GM12878 (cell line): ENCODE results near the gene LRRTM1. TPM values are rescaled to one million over a fixed set of nuclear protein-coding genes. Genes with fewer than 3 reads are reported as not detected.

Source experiments
- ATAC-seq: fragments of 200-7000 bp; cut with Tn5 transposase; 3 replicates; pipeline ENCODE4 v1.9.1; 2020; ENCODE audit warnings: mild to moderate bottlenecking, moderate library complexity
- BruUV-seq: library from RNA; stranded (reverse); fragments of 400-500 nt; replicated peaks from 2 replicates; lab custom pipeline; 2021; lab: Mats Ljungman, UMichigan
- CTCF ChIA-PET: fragments of 300-600 bp; sonication (Branson Sonifier 250); formaldehyde crosslinking; extraction: SDS; loops from one replicate; lab custom pipeline; 2021; ENCODE audit warnings: inconsistent platforms; lab: Yijun Ruan, JAX
- POLR2A ChIA-PET: fragments of 350-600 bp; formaldehyde crosslinking; extraction: SDS; loops from one replicate; lab custom pipeline; 2021; ENCODE audit warnings: inconsistent platforms; lab: Charles Lee
- RAD21 ChIA-PET: fragments of 300-600 bp; sonication (Branson Sonifier 250); formaldehyde crosslinking; loops from one replicate; lab custom pipeline; 2023; ENCODE audit warnings: antibody characterized with exemption; ENCODE audit not compliant: unreplicated experiment; lab: Charles Lee
- SMC1A ChIA-PET: fragments of 300-600 bp; sonication (Branson Sonifier 250); formaldehyde crosslinking; loops from one replicate; lab custom pipeline; 2023; ENCODE audit not compliant: unreplicated experiment, uncharacterized antibody; lab: Charles Lee
- DNase-seq: peaks from one replicate; pipeline ENCODE4 v3.0.0-alpha.2; 2011; ENCODE audit warnings: low read depth, low spot score
- FAIRE-seq: peaks from 3 replicates; lab custom pipeline; 2011; peaks lifted over from hg19 to GRCh38; lab: Jason Lieb, UNC
- H2AFZ ChIP-seq: 2 replicates; pipeline ENCODE4 v1.6.0; 2011; ENCODE audit warnings: low read depth, low read length, control low read depth; ENCODE audit not compliant: control insufficient read depth
- H3K27ac ChIP-seq: 2 replicates; pipeline ENCODE4 v1.5.1; 2011; ENCODE audit warnings: control low read depth; ENCODE audit not compliant: control insufficient read depth, insufficient read depth
- H3K27me3 ChIP-seq, 2 experiments: replicated peaks in 1 of 2; 2 replicates each; pipeline versions ENCODE4 v1.6.0 to v1.6.1; 2011; ENCODE audit warnings: low read length in 1 of 2; ENCODE audit not compliant: control insufficient read depth in 2 of 2, insufficient read depth in 2 of 2
- H3K36me3 ChIP-seq, 2 experiments: 2 replicates each; pipeline ENCODE4 v1.5.1; 2011; ENCODE audit warnings: low read length in 1 of 2; ENCODE audit not compliant: control insufficient read depth in 2 of 2, insufficient read depth in 2 of 2
- H3K4me1 ChIP-seq: 2 replicates; pipeline ENCODE4 v1.6.1; 2011; ENCODE audit warnings: mild to moderate bottlenecking, low read length, moderate library complexity, mixed read lengths; ENCODE audit not compliant: control insufficient read depth, insufficient read depth
- H3K4me2 ChIP-seq: 2 replicates; pipeline ENCODE4 v1.6.0; 2011; ENCODE audit warnings: control low read depth; ENCODE audit not compliant: control insufficient read depth, insufficient read depth
- H3K4me3 ChIP-seq: fragments of 200-600 bp; sonication (generic); 2 replicates; pipeline ENCODE4 v1.5.1; 2016
- H3K79me2 ChIP-seq: 2 replicates; pipeline ENCODE4 v1.6.0; 2011; ENCODE audit warnings: low read length; ENCODE audit not compliant: control insufficient read depth, insufficient read depth
- H3K9ac ChIP-seq: 2 replicates; pipeline ENCODE4 v1.8.0; 2011; ENCODE audit warnings: low read length, control low read depth, mixed read lengths; ENCODE audit not compliant: control insufficient read depth, insufficient read depth
- H3K9me3 ChIP-seq: replicated peaks from 3 replicates; pipeline ENCODE4 v1.5.1; 2011; ENCODE audit warnings: mild to moderate bottlenecking, low read length; ENCODE audit not compliant: control insufficient read depth, insufficient read depth
- H4K20me1 ChIP-seq: 2 replicates; pipeline ENCODE4 v1.6.0; 2011; ENCODE audit not compliant: control insufficient read depth, insufficient read depth
- KAT2A ChIP-seq: conservative IDR thresholded peaks from 2 replicates; pipeline ENCODE4 v1.6.1; 2011; ENCODE audit warnings: low read depth, low read length; ENCODE audit not compliant: control insufficient read depth
- POLR2AphosphoS2 ChIP-seq: IDR thresholded peaks from 2 replicates; pipeline ENCODE4 v1.6.1; 2011; ENCODE audit warnings: low read depth, mild to moderate bottlenecking, low read length, improper control_type of control experiment, moderate library complexity
- WGBS: methylation state at CpG from one replicate; pipeline ENCODE4 v1.1.6; 2016; ENCODE audit warnings: low lambda C conversion rate; ENCODE audit not compliant: insufficient replicate concordance, insufficient coverage; ENCODE audit errors: missing lambda C conversion rate; 5-methylcytosine and 5-hydroxymethylcytosine counted together
- in situ Hi-C: fragments of 300-500 bp; cut with MboI; formaldehyde crosslinking; loops from 9 replicates; pipeline ENCODE4 v1.14.3; 2018; ENCODE audit warnings: mixed read lengths
- intact Hi-C: fragments of 100-400 bp; cut with micrococcal nuclease; formaldehyde crosslinking; loops from one replicate; pipeline ENCODE4 v1.14.2; 2022; ENCODE audit not compliant: unreplicated experiment
- polyA plus RNA-seq, 11 experiments: library from polyadenylated mRNA; depleted of rRNA in 4 of 11; unstranded in 6 of 11; stranded (reverse) in 5 of 11; fragments of >200 nt; fragmentation: Nextera tagmentation in 4 of 11; fragmentation: Illumina TruSeq in 1 of 11; extraction: Ambion mirVana in 4 of 11; extraction: Trizol in 1 of 11; gene quantifications; 1 replicate in 1 of 11; 2 replicates in 10 of 11; pipeline versions ENCODE4 v1.2.1 to v1.2.3, GENCODE V29; 2011 to 2016; ENCODE audit warnings: inconsistent platforms in 2 of 11, missing spikeins in 2 of 11, low read depth in 1 of 11
- total RNA-seq, 4 experiments: library from RNA; depleted of rRNA in 3 of 4; stranded (reverse); fragments of >200 nt in 3 of 4; fragmentation: Illumina TruSeq in 1 of 4; extraction: Trizol in 1 of 4; gene quantifications; 2 replicates each; pipeline versions ENCODE4 v1.2.1 to v1.2.3, GENCODE V29; 2013 to 2021
- TF ChIP-seq, protein P1 (sequence below): fragments of 450-650 bp; formaldehyde crosslinking; IDR thresholded peaks from 2 replicates; pipeline ENCODE4 v1.4.0; 2020; ENCODE audit warnings: mild to moderate bottlenecking, moderate library complexity

The LRRTM1 gene
- total and polyA plus RNA-seq, 10 of the 15 experiments (the other 5 are each of a cell fraction or from before 2014, with no cell fraction given), result not detected

DNA sequence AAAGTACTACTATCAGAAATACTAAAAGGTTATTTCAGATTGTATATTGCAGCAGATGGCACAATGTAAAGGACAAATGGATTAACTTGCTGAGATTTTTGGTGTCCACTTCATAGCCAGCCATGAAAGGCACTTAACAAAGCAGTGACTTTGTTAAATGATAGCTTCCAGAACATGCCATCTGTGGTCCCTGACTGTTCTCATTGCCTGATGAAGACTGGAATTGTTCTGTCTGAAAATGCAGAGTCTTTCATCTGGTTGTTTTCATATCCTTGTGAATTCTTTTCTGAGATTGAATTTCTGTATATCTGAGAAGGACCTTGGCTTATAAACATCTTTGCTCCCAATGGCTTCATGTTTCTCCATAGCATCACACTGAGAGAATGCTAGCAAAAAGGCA, 44.4 kb upstream of the LRRTM1 start (continued):
- TF ChIP-seq, protein P1, sequence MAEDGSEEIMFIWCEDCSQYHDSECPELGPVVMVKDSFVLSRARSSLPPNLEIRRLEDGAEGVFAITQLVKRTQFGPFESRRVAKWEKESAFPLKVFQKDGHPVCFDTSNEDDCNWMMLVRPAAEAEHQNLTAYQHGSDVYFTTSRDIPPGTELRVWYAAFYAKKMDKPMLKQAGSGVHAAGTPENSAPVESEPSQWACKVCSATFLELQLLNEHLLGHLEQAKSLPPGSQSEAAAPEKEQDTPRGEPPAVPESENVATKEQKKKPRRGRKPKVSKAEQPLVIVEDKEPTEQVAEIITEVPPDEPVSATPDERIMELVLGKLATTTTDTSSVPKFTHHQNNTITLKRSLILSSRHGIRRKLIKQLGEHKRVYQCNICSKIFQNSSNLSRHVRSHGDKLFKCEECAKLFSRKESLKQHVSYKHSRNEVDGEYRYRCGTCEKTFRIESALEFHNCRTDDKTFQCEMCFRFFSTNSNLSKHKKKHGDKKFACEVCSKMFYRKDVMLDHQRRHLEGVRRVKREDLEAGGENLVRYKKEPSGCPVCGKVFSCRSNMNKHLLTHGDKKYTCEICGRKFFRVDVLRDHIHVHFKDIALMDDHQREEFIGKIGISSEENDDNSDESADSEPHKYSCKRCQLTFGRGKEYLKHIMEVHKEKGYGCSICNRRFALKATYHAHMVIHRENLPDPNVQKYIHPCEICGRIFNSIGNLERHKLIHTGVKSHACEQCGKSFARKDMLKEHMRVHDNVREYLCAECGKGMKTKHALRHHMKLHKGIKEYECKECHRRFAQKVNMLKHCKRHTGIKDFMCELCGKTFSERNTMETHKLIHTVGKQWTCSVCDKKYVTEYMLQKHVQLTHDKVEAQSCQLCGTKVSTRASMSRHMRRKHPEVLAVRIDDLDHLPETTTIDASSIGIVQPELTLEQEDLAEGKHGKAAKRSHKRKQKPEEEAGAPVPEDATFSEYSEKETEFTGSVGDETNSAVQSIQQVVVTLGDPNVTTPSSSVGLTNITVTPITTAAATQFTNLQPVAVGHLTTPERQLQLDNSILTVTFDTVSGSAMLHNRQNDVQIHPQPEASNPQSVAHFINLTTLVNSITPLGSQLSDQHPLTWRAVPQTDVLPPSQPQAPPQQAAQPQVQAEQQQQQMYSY (CRISPR knock-in tag), result no peak

DNA sequence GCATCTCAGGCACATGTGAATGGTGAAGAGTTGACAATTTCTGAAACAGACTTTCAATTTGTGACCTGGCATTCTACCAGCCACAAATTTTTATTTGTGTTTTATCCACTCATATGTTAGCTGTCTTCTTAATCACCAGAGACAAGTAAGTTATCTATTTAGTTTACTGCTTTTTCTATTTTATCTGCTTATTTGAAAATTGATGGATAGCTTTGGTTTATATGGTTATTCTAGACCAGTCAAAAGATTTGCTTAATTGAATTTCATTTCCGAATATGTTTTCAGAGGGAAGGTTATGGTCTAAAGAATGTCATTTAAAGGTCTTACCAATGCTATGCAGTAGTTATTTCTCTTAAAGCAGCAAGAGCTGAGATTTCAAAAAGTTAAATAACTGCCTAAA, 43.5 kb upstream of the LRRTM1 start:
- H3K4me1 ChIP-seq, result no peaks in the 10 kb centered on the region
- SMC1A ChIA-PET, result interaction anchor here (0.7 to 2.3 kb wide), 7 partner anchors 9 to 152 kb away, joined by 3 to 12 read pairs (median 4); no protein-coding TSS in a partner anchor
- H2AFZ ChIP-seq, result no peak overlapping the region
- H4K20me1 ChIP-seq, result no peaks in the 10 kb centered on the region
- BruUV-seq, result no TSS peak
- no peak overlapping the region for H3K9ac ChIP-seq
- DNase-seq, result no peak
- in situ Hi-C loops (no loop called here), intact Hi-C loops (no loop called here)
- no peaks in the 10 kb centered on the region for H3K9me3 ChIP-seq
- no peak overlapping the region for H3K27ac ChIP-seq
- H3K4me3 ChIP-seq, result no peak overlapping the region
- FAIRE-seq, result no peak
- POLR2A ChIA-PET, result interaction anchor here (0.6 kb wide), 1 partner anchor 28 kb away, joined by 4 read pairs; no protein-coding TSS in a partner anchor
- WGBS, result 73% methylated on average over 1 of the region's 1 CpG
- no peak overlapping the region for H3K4me2 ChIP-seq
- RAD21 ChIA-PET, result interaction anchor here (0.5 to 1.3 kb wide), 3 partner anchors 23 to 878 kb away, joined by 3 to 4 read pairs (median 3); no protein-coding TSS in a partner anchor
- no peaks in the 10 kb centered on the region for H3K36me3 ChIP-seq
- no peaks in the 10 kb centered on the region for H3K79me2 ChIP-seq
- TF ChIP-seq KAT2A (no peak), POLR2AphosphoS2 (no peak)
- H3K27me3 ChIP-seq, result no peaks in the 10 kb centered on the region
- no peak for ATAC-seq
- CTCF ChIA-PET, result interaction anchor here (0.8 to 2.1 kb wide), 7 partner anchors 9 to 155 kb away, joined by 3 to 14 read pairs (median 3); no protein-coding TSS in a partner anchor
